ENCODE data around the gene CAMSAP1.

DNA sequence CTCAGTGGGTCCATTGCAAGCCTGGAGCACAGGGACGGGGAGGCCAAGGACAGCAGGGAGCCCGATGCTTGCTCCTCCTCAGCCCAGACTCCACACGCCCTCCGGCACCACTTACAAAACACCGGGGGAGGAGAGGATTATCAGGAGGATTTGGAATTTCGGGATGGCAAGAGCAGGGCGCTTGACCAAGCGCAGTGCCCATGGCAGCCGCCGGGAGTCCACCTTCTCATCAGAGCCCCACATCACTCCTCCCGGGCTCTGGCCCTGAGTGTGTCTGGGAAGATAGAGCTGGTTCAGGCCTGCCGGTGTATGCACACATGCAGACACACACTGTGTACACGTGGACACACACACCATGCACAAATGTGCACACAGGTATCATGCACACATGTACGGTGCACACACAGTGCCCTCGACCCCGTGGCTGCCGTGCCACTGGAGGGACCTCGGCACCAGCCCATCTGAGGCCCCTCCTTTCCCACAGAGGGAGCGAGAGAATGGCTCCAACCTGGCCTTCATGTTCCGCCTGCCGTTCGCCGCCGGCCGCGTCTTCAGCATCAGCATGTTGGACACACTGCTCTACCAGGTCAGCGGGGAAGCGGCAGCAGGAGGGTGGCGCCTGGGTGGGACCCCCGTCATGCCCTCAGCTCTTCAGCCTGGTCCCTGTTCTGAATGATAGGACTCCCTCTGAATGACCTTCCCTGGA lies 123.7 kb downstream of the CAMSAP1 start:
- TF ChIP-seq, protein P1, sequence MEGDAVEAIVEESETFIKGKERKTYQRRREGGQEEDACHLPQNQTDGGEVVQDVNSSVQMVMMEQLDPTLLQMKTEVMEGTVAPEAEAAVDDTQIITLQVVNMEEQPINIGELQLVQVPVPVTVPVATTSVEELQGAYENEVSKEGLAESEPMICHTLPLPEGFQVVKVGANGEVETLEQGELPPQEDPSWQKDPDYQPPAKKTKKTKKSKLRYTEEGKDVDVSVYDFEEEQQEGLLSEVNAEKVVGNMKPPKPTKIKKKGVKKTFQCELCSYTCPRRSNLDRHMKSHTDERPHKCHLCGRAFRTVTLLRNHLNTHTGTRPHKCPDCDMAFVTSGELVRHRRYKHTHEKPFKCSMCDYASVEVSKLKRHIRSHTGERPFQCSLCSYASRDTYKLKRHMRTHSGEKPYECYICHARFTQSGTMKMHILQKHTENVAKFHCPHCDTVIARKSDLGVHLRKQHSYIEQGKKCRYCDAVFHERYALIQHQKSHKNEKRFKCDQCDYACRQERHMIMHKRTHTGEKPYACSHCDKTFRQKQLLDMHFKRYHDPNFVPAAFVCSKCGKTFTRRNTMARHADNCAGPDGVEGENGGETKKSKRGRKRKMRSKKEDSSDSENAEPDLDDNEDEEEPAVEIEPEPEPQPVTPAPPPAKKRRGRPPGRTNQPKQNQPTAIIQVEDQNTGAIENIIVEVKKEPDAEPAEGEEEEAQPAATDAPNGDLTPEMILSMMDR (conservative IDR thresholded peaks at IDR 0.05; ENCODE audit: low read length) = no peak
- TF ChIP-seq EZH2phosphoT487 (IDR thresholded peaks at IDR 0.05; ENCODE audit: borderline replicate concordance, low read depth, low read length) = no peak

Measured in OCI-LY7 (cell line).